ENCODE data around the gene MYL6. TPM values are rescaled to one million over a fixed set of nuclear protein-coding genes. Genes with fewer than 3 reads are reported as not detected.
"Not testable (repeated sequence)": the region's sequence is repeated elsewhere in the genome, so short reads cannot be mapped to it uniquely, and the experiment has no call there.

Gene MYL6
- total RNA-seq, 1 experiment from 2014 or later: 554 TPM

GRCh38 chr12:56155256-56155845 is 2.8 kb upstream of the MYL6 start:
- Histone ChIP-seq H3K27me3 (ENCODE audit: insufficient read depth, low read length) (no peaks in the 10 kb centered on the region), H4K20me1 (ENCODE audit: insufficient read depth) (no peaks in the 10 kb centered on the region), H3K9me3 (ENCODE audit: control insufficient read depth in 1 of 2, insufficient read depth in 1 of 2, low read depth in 1 of 2, low read length in 2 of 2) (no peaks in the 10 kb centered on the region), H3K9me2 (ENCODE audit: insufficient read depth) (no peaks in the 10 kb centered on the region), H3K4me1 (ENCODE audit: control insufficient read depth in 1 of 2, insufficient read depth in 2 of 2, low read length in 2 of 2) (peaks cover 23 to 44% of the 10 kb centered on the region in 2 experiments), H3K4me2 (ENCODE audit: low read length) (no peak overlapping the region), H3K4me3 (replicated peaks in 1 of 2; ENCODE audit: low read depth in 1 of 2, low read length in 2 of 2) (no peak overlapping the region), H3K9ac (ENCODE audit: low read length) (no peak overlapping the region), H3K36me3 (ENCODE audit: control insufficient read depth in 1 of 2, insufficient read depth in 2 of 2, low read length in 2 of 2) (peaks cover 6 to 14% of the 10 kb centered on the region in 2 experiments; a peak in 3 of 4 replicates), H3K79me2 (ENCODE audit: insufficient read depth, low read length) (peaks cover 23% of the 10 kb centered on the region), H2AFZ (ENCODE audit: low read depth, low read length, poor library complexity, severe bottlenecking) (no peak overlapping the region), H3K27ac (ENCODE audit: low read depth, low read length) (no peak overlapping the region)
- no peak for ATAC-seq
- ChIA-PET CTCF (interaction anchor here (1.3 kb wide), 1 partner anchor 34 kb away, joined by 3 read pairs; the partner anchor contains the start of gene SMARCC2), RAD21 (ENCODE audit: low non-redundant PET in 1 of 2, low total read pairs in 2 of 2, uncharacterized antibody in 2 of 2, unreplicated experiment in 2 of 2) (no interaction called here), POLR2A (no interaction called here)
- intact Hi-C loops (cut with micrococcal nuclease): no loop called here
- no peak for DNase-seq (ENCODE audit: low read depth, low spot score)
- TF ChIP-seq SIN3A (IDR thresholded peaks at IDR 0.05; ENCODE audit: low read depth): no peak
- TF ChIP-seq POLR2A (IDR thresholded peaks at IDR 0.05; ENCODE audit: borderline replicate concordance, extremely low read depth, insufficient read depth, insufficient read length): no peak
- TF ChIP-seq ZBTB33 (IDR thresholded peaks at IDR 0.05; ENCODE audit: extremely low read depth, insufficient replicate concordance, low read length): no peak
- no peak for TF ChIP-seq ZFX (IDR thresholded peaks at IDR 0.05)
- no peak for TF ChIP-seq EGR1 (IDR thresholded peaks at IDR 0.05; ENCODE audit: low read depth)
- TF ChIP-seq REST (IDR thresholded peaks at IDR 0.05; ENCODE audit: low read depth): no peak
- BruUV-seq (replicated peaks): no TSS peak

GRCh38 chr12:56156464-56157200 is 1.5 kb upstream of the MYL6 start:
- H3K27me3 ChIP-seq (ENCODE audit: insufficient read depth, low read length); DNase-seq (ENCODE audit: low read depth, low spot score); CTCF ChIA-PET; H4K20me1 ChIP-seq (ENCODE audit: insufficient read depth); intact Hi-C loops (cut with micrococcal nuclease); H3K9me3 ChIP-seq (ENCODE audit: control insufficient read depth in 1 of 2, insufficient read depth in 1 of 2, low read depth in 1 of 2, low read length in 2 of 2); H3K4me3 ChIP-seq (replicated peaks in 1 of 2; ENCODE audit: low read depth in 1 of 2, low read length in 2 of 2); POLR2A ChIA-PET; H2AFZ ChIP-seq (ENCODE audit: low read depth, low read length, poor library complexity, severe bottlenecking); ATAC-seq; H3K9me2 ChIP-seq (ENCODE audit: insufficient read depth); BruUV-seq (replicated peaks); RAD21 ChIA-PET (ENCODE audit: low non-redundant PET in 1 of 2, low total read pairs in 2 of 2, uncharacterized antibody in 2 of 2, unreplicated experiment in 2 of 2): not testable (repeated sequence)
- peak overlapping the region; percentile 94 for H3K27ac ChIP-seq (ENCODE audit: low read depth, low read length)
- H3K4me1 ChIP-seq (ENCODE audit: control insufficient read depth in 1 of 2, insufficient read depth in 2 of 2, low read length in 2 of 2): peaks cover 16 to 35% of the 10 kb centered on the region in 2 experiments
- H3K79me2 ChIP-seq (ENCODE audit: insufficient read depth, low read length): peaks cover 35% of the 10 kb centered on the region
- peak overlapping the region; percentile 68; the same call in 1 of the 2 replicates for H3K9ac ChIP-seq (ENCODE audit: low read length)
- H3K36me3 ChIP-seq (ENCODE audit: control insufficient read depth in 1 of 2, insufficient read depth in 2 of 2, low read length in 2 of 2): peaks cover 18 to 27% of the 10 kb centered on the region in 2 experiments; a peak in 3 of 4 replicates
- peak overlapping the region; percentile 81 for H3K4me2 ChIP-seq (ENCODE audit: low read length)

Data from HCT116 (cell line).